Effector memory CD4-positive, alpha-beta T cell (primary cell): ENCODE measurements around the gene ANXA6.
"Not testable (repeated sequence)": the region's sequence is repeated elsewhere in the genome, so short reads cannot be mapped to it uniquely, and the experiment has no call there.

ENCODE experiments used
- DNase-seq, 3 donors: peaks; one replicate each; pipeline ENCODE4 v3.0.0-alpha.2; 2020
- H3K27ac ChIP-seq: 2 replicates; pipeline ENCODE4 v1.7.0; 2013; ENCODE audit warnings: mild to moderate bottlenecking, low read length, moderate library complexity; ENCODE audit not compliant: insufficient read depth, poor library complexity, severe bottlenecking
- H3K27me3 ChIP-seq: replicated peaks from 2 replicates; pipeline ENCODE4 v1.7.0; 2013; ENCODE audit warnings: mild to moderate bottlenecking, low read length; ENCODE audit not compliant: insufficient read depth, control insufficient read depth, poor library complexity, severe bottlenecking
- H3K36me3 ChIP-seq: 2 replicates; pipeline ENCODE4 v1.7.0; 2013; ENCODE audit warnings: mild to moderate bottlenecking, low read length, moderate library complexity; ENCODE audit not compliant: control insufficient read depth, insufficient read depth
- H3K4me1 ChIP-seq: 2 replicates; pipeline ENCODE4 v1.7.0; 2013; ENCODE audit warnings: low read length, mild to moderate bottlenecking; ENCODE audit not compliant: control insufficient read depth, insufficient read depth, poor library complexity, severe bottlenecking
- H3K4me3 ChIP-seq: 2 replicates; pipeline ENCODE4 v1.7.0; 2013; ENCODE audit warnings: low read length, low read depth, mild to moderate bottlenecking; ENCODE audit not compliant: insufficient read depth, poor library complexity, severe bottlenecking
- H3K9me3 ChIP-seq: 2 replicates; pipeline ENCODE4 v1.7.0; 2013; ENCODE audit warnings: mild to moderate bottlenecking, low read length, moderate library complexity; ENCODE audit not compliant: control insufficient read depth
- total RNA-seq, 3 donors: gene quantifications; one replicate each; lab custom pipeline; 2026; lab: John Stamatoyannopoulos, UW

Gene ANXA6
- 360 to 454 (median 421) reads per million in 3 donors for total RNA-seq

DNA sequence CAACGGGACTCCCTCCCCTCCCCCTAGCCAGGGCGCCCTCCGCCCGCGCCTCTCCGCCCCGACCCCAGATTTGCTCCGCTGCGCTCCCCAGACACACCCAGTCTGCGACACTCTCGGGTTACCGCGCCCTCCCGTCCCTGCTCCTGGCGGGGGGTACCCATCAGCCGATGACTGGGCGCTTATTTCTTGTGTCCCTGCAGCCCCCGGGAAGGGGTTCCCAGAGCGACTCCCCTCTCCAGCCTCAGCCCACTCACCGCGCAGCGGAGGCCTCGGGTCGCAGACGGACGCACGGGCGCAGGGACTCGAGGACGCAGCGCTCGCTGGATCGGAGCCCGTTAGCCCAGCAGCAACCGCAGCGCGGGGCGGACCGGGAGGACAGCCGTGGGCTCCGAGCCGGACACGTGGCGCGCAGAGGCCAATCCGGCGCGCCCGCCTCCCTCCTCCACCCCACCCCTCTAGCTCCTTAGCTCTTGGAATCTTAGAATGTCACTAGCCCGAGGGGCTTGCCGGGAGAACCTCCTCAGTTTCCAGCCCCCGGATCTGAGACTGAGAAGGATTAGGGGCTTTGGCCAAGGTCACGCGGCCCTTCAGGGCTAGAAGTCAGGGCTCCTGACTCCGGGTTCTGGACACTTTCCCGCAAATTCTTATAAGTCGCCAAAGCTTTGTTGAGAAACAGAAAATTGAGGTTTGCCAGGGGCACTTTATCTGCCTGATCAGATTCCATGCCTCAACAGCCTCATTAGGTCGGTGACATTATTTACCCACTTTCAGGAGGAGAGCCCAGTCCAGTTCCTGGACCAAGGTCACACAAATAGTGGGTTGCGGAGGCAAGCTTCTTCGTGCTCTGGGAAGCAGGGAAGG is at the start of gene ANXA6:
Gene ANXA6 (minus strand): TSS at position 354 of the 861 bp plus-strand sequence. CDS start 9,878 bp downstream, outside the sequence.
- Histone ChIP-seq H3K4me1 (peaks cover 46% of the 10 kb centered on the region), H3K27me3 (no peaks in the 10 kb centered on the region), H3K4me3 (peak within 1 kb of the TSS; percentile 89), H3K36me3 (no peaks in the 10 kb centered on the region), H3K27ac (peak within 1 kb of the TSS; percentile 84), H3K9me3 (no peaks in the 10 kb centered on the region)
- DNase-seq = peak; percentile 47 to 57 (median 53)

- Histone ChIP-seq H3K9me3 (no peaks in the 10 kb centered on the region), H3K4me3 (no peak overlapping the region), H3K4me1 (peaks cover 23% of the 10 kb centered on the region), H3K27ac (no peak overlapping the region), H3K27me3 (no peaks in the 10 kb centered on the region), H3K36me3 (peaks cover 17% of the 10 kb centered on the region)
- no peak for DNase-seq
These were observed 47.8 kb upstream of the ANXA6 start for GRCh38 chr5:151205411-151205810.

DNA sequence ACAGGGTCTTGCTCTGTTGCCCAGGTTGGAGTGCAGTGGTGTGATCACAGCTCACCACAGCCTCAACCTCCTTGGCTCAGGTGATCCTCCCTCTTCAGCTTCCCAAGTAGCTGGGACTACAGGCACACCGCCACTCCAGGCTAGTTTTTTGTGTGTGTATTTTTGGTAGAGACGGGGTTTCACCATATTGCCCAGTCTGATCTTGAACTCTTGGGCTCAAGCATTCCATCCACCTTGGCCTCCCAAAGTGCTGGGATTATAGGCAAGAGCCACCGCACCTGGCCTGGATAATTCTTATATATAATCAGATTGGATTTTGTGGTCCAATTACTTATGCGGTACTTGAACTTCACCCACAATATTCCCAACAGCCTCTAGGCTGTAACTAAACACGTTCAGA is 46.5 kb upstream of the ANXA6 start:
- no peak overlapping the region for H3K4me3 ChIP-seq

GRCh38 chr5:151202381-151203139 is 45.0 kb upstream of the ANXA6 start:
- Histone ChIP-seq H3K4me3 (no peak overlapping the region), H3K9me3 (no peaks in the 10 kb centered on the region), H3K27ac (peak overlapping the region; percentile 60), H3K27me3 (no peaks in the 10 kb centered on the region), H3K36me3 (peaks cover 34% of the 10 kb centered on the region), H3K4me1 (peaks cover 9% of the 10 kb centered on the region)
- peak in 2 of 3 donors; percentile 22 to 38 for DNase-seq

More for the DNA sequence above, 46.5 kb upstream of the ANXA6 start:
- H3K36me3 ChIP-seq = peaks cover 26% of the 10 kb centered on the region
- H3K27ac ChIP-seq = no peak overlapping the region
- no peaks in the 10 kb centered on the region for H3K9me3 ChIP-seq
- H3K27me3 ChIP-seq = no peaks in the 10 kb centered on the region
- no peak for DNase-seq
- peaks cover 20% of the 10 kb centered on the region for H3K4me1 ChIP-seq

- DNase-seq = no peak
- peak overlapping the region; percentile 60 for H3K27ac ChIP-seq
- no peaks in the 10 kb centered on the region for H3K27me3 ChIP-seq
- H3K4me3 ChIP-seq = no peak overlapping the region
- no peaks in the 10 kb centered on the region for H3K9me3 ChIP-seq
- peaks cover 34% of the 10 kb centered on the region for H3K36me3 ChIP-seq
- peaks cover 9% of the 10 kb centered on the region for H3K4me1 ChIP-seq
These were observed 43.5 kb upstream of the ANXA6 start for GRCh38 chr5:151200913-151201595.

DNA sequence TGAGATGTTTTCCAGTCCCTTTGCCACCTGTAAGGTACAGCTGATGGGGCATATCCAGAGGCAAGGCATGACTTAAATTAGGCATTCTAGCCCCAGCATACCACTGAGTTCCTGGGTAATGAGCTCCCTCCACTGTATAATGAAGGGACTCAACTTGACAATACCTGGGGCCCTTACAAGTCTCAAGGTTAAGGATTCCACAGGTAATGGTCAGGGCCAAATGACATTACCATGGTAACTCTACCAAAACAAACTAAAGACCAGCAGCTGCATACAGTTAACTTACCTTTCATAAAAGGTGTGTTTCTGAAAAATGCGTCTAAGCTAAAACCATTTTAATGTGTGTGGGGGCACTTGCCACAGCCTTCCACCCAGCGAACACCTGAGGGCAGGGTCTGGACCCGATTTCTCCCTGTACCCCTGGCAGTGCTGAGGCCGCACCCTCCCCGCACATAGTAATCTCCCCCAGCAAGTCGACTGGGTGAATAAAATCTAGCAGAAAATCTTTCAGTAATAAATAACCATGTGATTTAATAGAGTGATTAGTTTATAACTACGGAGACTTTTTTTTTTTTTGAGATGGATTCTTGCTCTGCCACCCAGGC is 42.1 kb upstream of the ANXA6 start:
- no peaks in the 10 kb centered on the region for H3K9me3 ChIP-seq
- H3K36me3 ChIP-seq = peaks cover 30% of the 10 kb centered on the region
- no peak for DNase-seq
- peaks cover 9% of the 10 kb centered on the region for H3K4me1 ChIP-seq
- H3K4me3 ChIP-seq = no peak overlapping the region
- H3K27me3 ChIP-seq = no peaks in the 10 kb centered on the region
- peak overlapping the region; percentile 3 for H3K27ac ChIP-seq

DNA sequence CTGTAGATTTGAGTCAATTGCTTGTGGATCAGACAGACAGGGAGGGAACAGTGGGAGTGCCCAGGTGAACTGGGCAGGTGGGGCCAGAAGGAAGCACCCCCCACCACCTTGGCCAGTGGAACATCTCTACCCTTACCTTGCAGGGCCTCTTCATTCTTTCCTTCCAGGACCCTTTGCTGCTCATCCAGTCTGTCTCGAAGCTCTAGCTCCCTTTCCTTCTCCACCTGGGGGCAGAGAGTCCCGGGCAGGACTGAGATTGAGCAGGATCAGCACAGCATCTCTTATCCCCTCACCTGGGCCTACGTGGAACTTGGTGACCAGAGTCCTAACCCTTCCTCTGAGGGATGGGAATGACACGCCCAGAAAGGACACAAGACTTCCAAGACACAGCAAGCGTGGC is 41.3 kb upstream of the ANXA6 start:
- H3K9me3 ChIP-seq = no peaks in the 10 kb centered on the region
- no peak overlapping the region for H3K4me3 ChIP-seq
- DNase-seq = no peak
- no peaks in the 10 kb centered on the region for H3K27me3 ChIP-seq
- H3K36me3 ChIP-seq = peaks cover 30% of the 10 kb centered on the region
- no peak overlapping the region for H3K27ac ChIP-seq
- H3K4me1 ChIP-seq = peaks cover 9% of the 10 kb centered on the region

DNA sequence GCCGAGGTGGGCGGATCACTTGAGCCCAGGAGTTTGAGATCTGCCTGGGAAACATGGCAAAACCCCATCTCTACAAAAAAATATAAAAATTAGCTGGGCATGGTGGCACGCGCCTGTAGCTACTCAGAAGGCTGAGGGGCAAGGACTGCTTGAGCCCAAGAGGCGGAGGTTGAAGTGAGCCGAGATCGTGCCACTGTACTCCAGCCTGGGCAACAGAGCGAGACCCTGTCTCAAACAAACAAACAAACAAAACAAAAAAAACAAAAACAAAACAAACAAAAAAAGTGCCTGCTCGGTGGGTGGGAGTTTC is 39.7 kb upstream of the ANXA6 start:
- H3K4me1 ChIP-seq, H3K4me3 ChIP-seq: not testable (repeated sequence)
- H3K36me3 ChIP-seq = peaks cover 32% of the 10 kb centered on the region

GRCh38 chr5:151196556-151197290 is 39.1 kb upstream of the ANXA6 start:
- H3K27ac ChIP-seq = no peak overlapping the region
- H3K27me3 ChIP-seq = no peaks in the 10 kb centered on the region
- no peak for DNase-seq

More for the DNA sequence above, 39.7 kb upstream of the ANXA6 start:
- not testable (repeated sequence) for H3K27me3 ChIP-seq, H3K27ac ChIP-seq, H3K9me3 ChIP-seq, DNase-seq

More at GRCh38 chr5:151196556-151197290, 39.1 kb upstream of the ANXA6 start:
- Histone ChIP-seq H3K4me1 (no peaks in the 10 kb centered on the region), H3K36me3 (peaks cover 32% of the 10 kb centered on the region), H3K4me3 (no peak overlapping the region), H3K9me3 (no peaks in the 10 kb centered on the region)
